Stimulated activated CD8-positive, alpha-beta memory T cell treated with anti-CD3 and anti-CD28 coated beads, Interleukin-12 subunit alpha, Interleukin-12 subunit beta, amount 100 ng/mL, for 4 hours (primary cell): ENCODE measurements around the gene CYP1B1.
"Not testable (repeated sequence)": the region's sequence is repeated elsewhere in the genome, so short reads cannot be mapped to it uniquely, and the experiment has no call there.

Source experiments
- DNase-seq: peaks from one replicate; pipeline ENCODE4 v3.0.0-alpha.2; 2020; ENCODE audit warnings: low read depth

Gene CYP1B1

DNA sequence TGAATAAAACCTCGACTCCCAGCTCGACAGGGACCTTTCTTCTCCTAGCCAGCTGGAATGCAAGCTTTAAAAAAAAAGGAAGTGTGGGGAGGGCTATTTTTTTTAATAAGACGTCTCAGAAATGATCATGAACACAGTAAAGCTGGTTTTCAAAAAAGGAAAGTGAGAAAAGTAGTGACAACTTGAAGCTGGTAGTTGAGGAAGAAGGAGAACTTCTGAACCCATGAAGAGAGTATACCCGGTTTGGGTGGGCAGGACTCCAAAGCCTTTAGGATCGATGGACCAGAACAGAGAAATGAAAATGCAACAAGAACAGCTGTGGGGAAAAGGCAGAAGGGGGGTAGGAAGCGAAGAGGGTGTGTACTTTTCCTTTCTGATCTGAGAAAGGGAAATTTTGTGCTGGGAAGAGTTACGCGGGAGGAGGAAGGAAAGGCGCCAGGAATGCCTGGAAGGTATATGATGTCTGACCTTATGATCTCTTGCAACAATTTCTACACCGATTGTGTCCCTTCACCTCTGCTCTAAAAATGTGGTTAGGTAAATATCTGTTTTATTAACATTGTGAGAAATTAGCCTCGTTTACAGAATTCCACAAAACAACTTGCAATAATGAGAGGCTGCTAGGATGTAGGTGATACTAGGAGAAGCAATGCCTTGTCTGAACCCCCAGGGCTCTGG lies 22.6 kb upstream of the CYP1B1 start:
- no peak for DNase-seq

DNA sequence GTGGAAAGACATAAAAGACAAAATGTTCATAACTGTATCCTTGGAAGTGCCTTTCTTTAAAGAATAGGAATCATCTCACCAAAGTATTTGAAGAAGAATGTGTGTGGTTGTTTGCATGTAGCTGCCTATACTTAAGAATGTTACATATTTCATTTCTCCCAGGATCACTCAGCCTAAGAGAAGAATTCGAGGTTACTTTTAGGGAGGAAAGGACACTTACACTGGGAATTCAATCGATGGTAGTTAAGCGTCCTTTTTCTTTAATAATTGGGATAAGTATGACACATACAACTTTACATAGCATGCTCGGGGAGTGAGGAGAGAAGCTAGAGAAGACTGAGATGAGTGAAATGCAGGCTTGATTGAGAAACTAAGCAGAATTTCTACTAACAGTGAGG lies 22.0 kb upstream of the CYP1B1 start:
- DNase-seq = no peak

DNA sequence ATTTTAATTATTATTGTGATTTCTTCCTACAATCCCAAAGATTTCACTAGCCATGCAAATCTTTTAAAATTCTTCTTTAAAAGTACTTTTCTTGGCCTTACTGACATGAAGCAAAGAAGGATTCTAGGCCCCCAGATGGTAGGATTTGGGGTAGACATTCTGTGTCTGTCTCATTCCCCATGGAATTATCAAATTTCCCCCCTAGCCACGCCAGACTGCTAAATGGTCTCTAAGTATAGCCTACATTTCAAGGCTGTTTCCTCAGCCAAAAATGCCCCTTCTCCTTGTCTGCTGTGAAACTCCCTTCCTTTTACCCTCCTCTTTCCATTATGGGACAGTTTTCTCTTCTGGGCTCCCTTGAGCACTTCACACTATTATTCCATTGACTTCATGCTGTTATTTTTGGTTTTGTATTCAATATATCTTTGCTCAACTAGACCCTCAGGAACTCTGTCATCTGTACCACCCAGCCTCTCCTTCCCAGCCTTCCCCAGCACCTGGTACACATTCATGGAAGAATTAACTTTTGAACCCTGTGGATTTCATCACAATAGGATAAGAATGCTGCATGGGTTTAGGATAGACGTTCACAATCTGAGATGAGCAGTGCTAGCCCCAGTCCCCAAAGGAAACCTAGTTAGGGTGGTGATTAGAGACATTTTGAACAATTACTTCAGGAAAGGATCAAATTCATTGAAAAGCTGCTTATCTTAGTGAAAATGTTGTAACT lies 21.5 kb upstream of the CYP1B1 start:
- DNase-seq = no peak

DNA sequence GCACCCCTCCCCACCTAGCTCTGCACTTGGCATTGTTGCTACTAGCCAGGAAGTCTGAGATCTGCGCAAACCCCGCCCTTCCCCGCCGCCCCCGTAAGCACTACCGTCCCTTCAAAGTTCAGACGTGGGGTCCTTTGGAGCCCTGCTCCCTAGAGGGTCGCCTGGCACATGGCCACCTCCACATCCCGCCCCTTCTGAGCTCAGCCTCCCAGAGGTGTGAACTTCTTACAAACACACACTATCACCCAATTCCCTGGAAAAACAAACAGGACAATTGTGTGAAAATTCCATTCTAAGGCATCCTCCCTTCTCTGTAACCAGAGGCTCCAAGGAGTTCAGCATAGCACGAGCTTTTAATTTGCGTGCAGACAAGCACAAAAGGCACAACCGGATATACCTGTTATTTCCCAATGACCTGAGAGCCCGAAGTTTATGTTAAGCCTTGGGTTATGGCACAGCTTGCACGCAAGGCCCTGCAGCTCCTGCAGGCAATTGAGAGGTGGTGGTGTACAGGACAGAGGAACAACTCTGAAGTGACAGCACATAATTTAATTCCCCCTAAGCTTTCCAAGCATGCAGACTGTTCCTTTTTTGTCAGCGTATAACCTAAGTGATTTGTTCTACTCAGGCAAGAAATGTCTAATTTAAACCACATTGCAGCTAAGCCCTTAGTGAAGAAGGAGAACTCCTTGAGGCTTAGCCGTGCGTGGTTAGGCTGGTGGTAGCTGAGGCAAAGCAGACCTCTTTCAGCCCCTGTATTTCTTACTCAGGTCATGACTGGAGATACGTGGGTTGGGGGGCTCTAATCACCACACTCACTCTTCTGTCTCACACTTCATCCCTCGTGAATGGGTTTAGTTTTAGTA lies 20.3 kb upstream of the CYP1B1 start:
- DNase-seq = no peak

DNA sequence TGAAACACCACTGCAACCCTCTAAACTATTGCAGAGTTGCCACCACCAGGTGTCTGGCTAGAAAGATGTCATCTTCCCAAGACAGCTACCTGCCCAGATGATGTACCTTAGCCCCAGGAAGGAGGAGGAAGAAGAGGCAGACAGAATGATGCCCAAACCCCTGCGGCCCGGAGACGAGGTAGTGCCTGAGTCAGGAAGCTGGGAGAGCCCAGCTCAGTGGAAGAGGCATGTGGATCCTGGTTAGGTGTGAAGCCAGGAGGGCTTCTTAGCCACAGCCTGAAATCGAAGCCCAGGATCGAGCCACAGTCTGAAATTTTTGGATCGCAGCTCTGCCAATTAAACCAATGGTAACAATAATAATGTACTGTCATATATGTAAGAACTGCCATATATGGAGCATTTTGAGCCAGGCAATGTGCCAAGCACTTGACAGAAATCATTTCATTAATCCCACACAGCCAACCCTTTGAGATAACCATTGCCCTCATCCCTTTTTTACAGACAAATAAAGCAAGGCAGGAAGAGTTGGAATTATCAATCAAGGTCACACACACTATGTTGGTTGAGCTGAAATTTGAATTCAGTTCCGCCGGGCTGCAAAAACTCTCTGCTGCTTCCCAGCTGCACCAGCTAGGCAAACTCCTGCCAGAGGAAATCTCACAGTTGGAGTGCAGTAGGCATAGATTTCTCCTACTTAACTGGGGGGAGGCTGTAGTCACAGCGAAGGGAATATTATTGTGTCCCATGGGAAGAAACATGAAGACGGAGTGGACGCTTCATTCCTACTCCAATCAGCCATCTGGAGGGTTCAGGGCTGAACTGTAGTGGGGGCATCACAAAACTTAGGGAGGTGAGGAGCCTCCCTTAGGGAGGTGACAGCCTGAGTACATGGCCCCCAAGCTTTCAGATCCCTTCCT lies 19.4 kb upstream of the CYP1B1 start:
- no peak for DNase-seq

DNA sequence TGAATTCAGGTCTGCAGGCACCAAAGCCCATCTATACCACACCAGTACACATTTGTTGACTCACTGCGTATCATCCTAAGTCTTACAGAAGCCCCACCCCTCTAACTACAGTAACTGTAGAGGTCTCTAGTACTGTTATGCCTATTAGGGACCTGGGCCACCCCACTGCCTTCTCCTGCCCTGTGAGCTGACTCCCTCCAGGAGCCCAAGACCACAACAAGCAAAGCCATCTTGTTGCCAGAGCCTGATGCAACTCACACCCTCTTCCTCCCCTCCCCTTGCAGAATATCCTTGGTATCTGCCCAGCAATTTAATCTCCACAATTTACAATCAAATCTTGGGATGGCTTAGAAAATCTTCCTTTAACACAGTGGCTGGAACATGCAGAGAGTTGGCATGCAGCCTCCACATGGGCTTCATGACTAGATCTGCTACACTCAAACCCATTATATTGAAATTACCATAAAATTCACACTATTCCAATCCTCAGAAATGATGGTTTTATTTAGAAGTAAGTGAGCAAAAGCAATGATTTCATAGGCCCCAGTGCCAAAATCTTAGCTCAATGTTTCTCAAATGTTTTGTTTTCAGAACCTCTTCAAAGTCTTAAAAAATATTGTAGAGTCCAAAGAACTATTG lies 17.7 kb upstream of the CYP1B1 start:
- DNase-seq = no peak

DNA sequence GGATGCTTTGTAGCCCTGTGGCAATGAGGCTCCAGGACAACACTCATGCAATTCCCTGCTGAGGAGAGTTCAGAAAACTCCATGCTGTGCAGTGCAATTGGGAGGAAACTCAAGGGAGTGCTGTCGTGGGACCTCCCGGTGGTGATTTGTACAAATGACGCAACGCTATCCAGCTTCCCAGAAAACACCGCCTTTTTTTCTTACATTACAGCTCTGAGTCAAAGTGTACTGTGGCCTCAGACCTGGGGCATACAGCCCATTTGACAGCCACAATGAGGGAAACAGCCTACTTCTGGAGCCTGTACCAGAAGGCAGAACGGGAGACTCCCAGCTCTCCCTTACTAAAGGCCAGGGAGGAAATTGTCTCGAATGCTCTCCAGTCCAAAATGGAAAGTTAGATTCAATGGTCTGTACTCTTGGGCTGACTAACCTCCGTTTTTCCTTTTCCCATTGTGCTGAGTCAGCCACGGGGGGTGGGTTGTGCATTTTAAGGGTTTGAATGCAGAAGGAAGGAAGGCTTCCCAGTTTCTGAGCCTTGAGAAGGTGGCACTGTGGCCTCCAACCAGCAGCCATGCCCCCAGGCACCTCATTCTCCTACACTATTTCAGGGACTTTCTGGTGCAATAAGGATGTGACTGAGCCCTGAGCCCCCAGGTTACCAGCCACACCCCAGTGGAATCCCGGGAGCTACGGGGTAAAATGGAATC lies 16.4 kb upstream of the CYP1B1 start:
- no peak for DNase-seq

DNA sequence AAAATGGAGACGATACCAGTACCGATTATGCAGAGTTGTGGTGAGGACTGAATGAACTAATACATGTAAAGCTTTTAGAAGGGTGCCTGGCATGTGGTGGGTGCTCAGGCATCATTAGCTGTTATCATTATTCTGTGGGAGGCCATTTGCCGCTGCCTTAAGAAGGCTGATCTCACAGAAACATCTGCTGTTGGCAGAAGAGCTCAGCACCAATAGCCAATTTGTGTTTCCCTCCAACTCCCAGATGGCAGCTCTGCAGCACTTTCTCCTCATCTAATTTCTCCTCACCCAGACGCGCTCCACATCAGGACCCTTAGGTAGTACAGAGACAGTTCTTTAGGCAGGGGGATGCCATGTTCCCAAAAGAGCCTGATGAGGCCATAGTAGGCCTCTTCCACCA lies 15.8 kb upstream of the CYP1B1 start:
- no peak for DNase-seq

DNA sequence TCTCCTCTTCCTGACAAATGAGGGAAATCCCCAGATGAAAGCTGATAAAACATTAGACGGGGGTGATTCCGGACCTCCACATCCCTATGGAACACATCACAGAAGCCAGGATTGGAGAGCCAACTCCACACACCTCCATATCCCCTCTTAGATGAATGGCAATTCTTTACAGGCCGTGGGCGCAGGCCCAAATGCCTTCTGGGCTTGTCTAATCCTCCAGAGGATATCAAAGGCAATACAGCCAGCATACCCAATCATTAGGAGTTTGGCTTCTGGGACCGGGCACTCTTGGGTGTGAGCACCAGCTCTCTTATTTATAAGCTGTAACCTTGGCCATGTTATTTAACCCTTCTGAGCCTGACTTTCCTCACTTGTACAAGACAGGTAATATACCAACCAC lies 15.0 kb upstream of the CYP1B1 start:
- no peak for DNase-seq

DNA sequence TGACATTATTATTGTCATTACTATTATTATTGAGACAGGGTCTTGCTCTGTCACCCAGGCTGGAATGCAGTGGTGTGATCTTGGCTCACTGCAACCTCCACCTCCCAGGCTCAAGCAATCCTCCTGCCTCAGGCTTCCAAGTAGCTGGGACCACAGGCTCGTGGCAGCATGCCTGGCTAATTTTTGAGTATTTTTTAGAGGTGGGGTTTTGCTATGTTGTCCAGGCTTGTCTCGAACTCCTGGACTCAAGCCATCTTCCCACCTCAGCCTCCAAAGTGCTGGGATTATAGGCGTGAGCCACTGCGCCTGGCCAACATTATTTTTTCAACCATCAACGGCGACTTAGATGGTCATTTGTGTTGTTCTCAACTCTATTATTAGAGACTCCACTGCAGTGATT lies 14.3 kb upstream of the CYP1B1 start:
- DNase-seq = not testable (repeated sequence)

DNA sequence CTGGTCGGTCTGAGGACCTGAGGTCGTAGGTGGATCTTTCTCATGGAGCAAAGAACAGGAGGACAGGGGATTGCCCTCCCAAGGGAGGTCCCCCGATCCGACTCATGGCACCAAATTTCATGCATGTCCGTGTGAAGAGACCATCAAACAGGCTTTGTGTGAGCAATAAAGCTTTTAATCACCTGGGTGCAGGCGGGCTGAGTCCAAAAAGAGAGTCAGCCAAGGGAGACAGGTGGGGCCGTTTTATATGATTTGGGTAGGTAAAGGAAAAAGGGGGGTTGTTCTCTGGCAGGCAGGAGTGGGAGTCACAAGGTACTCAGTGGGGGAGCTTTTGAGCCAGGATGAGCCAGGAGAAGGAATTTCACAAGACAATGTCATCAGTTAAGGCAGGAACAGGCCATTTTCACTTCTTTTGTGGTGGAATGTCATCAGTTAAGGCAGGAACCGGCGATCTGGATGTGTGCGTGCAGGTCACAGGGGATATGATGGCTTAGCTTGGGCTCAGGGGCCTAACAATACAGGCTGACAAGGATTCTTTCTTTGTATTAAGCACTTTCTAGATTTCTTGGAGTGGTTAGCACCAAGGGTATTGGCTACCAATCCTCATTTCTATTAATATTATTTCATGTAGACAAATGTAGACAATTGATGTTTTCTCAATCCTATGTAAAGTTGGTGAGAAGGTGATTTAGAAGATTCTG lies 10.2 kb upstream of the CYP1B1 start:
- not testable (repeated sequence) for DNase-seq

DNA sequence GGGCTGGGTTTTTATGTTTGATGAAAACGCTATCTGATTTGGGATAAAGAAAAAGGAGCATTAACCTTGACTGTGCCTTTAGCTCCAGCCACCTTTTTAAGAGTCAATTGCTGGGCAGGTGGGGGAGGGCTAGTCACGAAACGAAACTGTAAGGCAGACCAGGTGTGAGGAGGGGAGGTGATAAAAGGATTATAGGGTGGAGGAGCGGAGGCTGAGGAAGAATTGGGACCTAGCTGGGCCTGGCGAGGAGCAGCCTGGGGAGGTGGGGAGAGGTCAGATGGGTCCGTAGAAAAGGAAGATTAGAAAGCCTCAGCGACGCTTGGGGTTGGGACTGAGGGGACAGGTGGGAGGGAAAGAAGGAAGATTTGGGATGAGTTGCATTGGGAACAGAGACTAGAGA lies 8.6 kb upstream of the CYP1B1 start:
- DNase-seq = not testable (repeated sequence)

DNA sequence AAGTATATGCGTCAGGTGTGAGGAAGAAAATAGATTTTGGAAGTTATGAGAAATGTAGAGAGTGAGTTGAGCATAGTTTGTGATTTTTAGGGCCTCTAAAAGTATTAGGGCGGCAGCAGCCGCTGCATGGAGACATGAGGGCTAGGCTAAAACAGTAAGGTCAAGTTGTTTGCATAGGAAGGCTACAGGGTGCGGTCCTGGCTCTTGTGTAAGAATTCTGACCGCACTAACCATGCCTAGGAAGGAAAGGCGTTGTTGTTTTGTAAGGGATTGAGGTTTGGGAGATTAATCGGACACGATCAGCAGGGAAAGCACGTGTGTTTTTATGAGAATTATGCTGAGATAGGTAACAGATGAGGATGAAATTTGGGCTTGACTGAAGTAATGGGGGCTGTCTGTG lies 6.8 kb upstream of the CYP1B1 start:
- DNase-seq = not testable (repeated sequence)

DNA sequence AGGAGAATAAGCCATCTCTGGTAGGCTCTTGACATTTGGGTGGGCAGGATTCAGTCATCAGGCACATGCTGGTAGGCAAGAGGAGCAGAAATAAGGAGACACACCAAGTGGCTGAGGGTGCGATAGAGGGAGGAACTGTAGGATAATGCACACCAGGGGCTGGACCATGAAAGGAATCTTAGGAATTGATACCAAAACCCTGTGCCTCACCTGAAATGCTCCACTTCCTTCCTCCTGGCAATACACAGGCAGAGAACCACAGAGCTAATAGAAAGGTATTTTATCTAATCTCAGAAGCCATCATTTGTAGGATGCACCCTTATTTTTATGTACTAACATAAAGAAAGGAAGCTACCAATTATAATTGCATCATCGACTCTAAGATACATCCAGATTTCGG lies 4.4 kb upstream of the CYP1B1 start:
- no peak for DNase-seq

DNA sequence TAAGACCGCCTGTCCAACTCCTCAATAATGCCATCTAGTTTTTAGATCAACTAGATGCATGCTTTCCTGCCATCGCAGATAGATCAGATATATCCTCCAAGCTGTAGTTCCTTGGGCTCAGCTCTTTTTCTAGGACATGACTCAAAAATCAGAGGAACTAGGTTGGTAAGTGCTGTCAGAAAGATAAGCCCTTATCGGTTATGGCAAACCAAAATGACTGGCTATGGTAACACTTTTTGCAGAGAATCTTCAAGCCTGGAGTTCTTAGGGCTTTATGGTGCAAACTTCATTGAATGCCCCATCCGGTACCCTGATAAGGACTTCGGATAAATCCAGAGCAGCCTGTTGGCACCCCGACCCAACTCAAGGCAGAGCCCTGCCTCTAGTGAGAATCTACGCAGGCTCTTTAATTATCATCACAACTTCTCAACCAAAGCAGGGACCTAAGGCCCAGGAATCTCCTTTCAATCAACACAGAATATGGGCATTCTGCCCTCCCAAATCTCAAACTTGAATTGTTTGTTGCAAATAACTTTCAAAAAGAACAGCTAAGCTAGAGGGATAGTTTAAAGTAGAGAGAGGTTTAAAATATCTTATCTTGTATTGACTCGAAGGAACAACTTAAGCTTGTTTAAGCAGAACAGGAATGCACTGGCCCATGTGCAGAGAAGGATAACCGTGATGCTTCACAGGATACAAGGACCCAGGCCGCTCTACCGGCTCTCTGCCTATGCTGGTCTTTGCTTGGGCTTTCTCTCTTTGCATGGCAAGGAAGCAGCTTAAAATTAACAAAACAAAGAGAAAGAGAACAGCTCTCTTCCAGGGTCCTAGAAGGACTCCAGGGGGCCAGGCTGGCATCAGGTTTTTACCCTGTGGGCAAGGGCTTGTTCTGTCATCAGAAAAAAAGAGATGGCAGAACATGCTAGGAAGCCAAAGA lies 3.4 kb upstream of the CYP1B1 start:
- no peak for DNase-seq

DNA sequence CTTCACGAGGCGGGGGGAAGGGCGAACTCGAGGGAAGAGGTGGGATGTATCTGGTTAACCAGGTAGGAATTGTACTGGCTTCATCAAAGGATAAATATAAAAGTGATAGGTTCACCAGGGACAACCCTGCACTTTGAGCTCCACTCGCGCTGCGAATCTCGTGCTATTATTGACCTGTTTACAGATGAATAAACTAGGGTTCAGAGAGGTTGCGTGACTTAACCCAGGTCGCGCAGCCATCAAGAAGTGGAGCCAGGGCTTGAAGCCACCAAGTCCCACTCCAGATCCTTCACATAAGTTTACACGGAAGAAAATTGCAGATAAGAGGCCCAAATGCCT lies 1.4 kb upstream of the CYP1B1 start:
- DNase-seq = no peak

DNA sequence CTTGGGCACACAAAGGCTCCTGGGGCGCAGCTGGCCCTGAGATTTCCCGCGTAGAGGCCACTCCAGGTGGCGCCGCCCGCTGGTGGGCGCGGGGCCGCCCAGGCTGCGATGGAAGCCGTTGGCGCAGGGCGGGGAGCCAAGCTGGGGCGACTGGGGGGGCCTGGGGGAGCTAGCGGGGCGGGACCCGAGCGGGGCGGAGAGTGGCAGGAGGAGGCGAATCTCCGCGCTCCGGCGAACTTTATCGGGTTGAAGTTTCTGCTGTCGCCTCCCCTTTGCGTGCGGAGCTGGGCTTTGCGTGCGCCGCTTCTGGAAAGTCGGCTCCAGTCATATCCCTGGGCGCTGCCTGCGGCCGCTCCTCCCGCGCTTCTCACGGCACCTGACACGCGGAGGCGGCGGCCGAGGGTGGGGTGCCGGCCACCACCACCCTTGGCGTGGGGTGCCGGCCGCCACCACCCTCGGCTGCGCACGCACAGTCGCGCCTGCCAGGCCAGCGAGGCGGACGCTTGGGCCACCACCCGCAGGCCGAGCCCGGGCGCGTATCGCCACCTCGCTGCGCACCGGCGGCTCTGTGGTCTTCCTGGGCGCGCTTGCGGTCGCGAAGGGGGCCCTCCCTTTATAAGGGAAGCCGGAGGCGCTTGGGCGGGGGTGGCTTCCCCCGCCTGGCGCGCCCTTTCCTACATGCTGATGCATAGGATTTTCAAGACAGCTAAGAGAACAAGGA lies 919 bp upstream of the CYP1B1 start:
- peak; percentile 1 for DNase-seq

DNA sequence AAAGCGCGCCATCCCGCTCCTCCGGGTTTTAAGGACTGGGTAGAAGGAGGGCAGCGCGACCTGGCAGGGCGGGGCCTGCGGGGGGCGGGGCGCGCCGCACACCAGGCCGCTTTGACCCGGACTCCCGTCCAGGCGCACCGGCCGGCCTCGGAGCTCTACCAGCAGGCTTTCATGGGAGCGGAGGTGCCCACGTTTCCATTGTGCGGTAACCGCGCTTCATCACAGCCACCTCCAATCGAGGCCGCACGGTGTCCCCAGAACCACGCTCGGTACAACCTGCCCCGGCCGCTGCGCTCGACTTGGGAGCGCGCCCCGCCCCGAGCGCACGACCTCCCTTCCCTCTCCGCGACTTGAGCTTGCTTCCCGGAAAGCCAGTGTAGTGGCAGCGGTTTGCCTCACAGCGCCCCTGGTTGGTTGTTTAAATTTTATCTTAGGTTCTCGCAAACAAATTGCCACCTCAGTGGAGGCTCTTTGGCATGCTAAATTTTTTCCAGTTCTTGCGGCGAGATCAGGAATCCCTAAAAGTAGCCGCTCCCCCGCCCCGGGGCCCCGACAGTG lies 280 bp upstream of the CYP1B1 start:
- DNase-seq = no peak
